AG09309 (cell line): ENCODE results near the gene TBC1D22A.

ENCODE experiments used
- DNase-seq: peaks from one replicate; pipeline ENCODE4 v3.0.0-alpha.2; 2010; ENCODE audit warnings: low read depth
- H3K4me3 ChIP-seq: 2 replicates; pipeline ENCODE4 v1.5.1; 2011; ENCODE audit warnings: mild to moderate bottlenecking, low read depth, low read length, moderate library complexity; ENCODE audit not compliant: control insufficient read depth
- TF ChIP-seq, protein P1 (sequence below): IDR thresholded peaks from 2 replicates; pipeline ENCODE4 v1.5.1; 2011; ENCODE audit warnings: mild to moderate bottlenecking, low read depth, low read length, inconsistent platforms; ENCODE audit not compliant: insufficient read depth, control insufficient read depth; ENCODE audit errors: missing control alignments

TBC1D22A gene

DNA sequence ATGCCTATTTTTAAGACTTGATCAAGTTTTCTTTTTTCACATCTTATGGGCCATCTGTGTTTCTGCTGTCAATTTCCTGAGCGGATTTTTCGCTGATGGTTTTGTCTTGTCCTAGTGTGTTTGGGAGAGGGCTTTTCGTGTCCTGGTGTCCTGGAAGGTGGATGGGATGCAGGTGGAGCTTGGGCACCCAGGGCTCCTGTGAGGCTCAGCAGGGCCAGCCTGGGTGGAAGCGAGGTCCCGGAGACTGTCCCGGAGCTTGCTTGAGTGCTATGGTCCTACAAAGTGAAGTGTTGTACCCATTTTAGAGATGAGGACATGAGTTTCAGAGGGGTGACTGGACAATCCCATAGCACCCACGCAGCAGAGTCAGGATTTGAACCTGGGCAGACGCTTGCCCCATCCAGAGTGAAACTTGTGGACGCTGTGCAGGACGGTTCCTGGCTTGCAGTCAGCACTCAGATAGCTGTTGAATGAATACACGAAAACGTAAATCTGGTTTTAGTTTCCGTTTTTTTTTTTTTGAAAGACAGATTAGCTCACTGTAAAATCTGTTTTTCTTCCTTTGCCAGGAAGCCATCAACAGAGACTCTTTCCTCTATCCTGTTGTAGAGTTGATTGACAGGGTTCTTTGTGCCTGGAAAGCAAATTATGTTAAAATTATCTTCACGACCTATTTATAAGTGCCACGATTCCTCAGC is 64.1 kb downstream of the TBC1D22A start:
- DNase-seq = no peak
- no peak overlapping the region for H3K4me3 ChIP-seq
- TF ChIP-seq, protein P1, sequence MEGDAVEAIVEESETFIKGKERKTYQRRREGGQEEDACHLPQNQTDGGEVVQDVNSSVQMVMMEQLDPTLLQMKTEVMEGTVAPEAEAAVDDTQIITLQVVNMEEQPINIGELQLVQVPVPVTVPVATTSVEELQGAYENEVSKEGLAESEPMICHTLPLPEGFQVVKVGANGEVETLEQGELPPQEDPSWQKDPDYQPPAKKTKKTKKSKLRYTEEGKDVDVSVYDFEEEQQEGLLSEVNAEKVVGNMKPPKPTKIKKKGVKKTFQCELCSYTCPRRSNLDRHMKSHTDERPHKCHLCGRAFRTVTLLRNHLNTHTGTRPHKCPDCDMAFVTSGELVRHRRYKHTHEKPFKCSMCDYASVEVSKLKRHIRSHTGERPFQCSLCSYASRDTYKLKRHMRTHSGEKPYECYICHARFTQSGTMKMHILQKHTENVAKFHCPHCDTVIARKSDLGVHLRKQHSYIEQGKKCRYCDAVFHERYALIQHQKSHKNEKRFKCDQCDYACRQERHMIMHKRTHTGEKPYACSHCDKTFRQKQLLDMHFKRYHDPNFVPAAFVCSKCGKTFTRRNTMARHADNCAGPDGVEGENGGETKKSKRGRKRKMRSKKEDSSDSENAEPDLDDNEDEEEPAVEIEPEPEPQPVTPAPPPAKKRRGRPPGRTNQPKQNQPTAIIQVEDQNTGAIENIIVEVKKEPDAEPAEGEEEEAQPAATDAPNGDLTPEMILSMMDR = no peak

DNA sequence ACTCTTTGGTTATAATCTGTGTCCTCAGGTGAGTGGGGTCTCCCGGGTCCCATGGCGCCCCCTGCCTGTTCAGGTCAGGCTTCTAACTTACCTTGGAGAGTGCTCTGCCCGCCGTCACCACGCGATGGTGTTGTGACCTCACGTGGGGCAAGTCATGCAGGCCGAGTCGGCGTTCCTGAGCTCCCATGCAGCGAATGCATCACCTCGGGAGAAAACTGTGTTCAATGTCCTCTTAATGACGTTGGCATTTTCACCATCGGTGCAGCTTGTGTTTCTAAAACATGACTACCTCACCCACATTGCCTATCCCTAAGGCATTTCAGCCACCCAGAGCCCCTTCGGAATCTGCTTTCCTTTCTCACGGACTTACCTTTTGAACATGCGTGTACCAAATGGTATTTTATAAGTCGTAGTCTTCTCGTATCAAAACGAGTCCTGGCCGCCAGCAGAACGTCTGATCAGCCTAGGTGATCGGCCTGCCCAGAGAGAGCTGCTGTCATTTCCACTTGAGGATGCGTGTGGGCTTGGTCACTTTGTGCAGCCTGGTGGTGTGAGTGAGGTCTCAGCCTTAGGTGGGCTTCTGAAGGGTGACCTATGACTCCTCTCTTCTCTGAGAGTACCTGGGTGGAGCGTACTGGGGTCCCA is 64.8 kb downstream of the TBC1D22A start:
- no peak for DNase-seq
- no peak overlapping the region for H3K4me3 ChIP-seq

DNA sequence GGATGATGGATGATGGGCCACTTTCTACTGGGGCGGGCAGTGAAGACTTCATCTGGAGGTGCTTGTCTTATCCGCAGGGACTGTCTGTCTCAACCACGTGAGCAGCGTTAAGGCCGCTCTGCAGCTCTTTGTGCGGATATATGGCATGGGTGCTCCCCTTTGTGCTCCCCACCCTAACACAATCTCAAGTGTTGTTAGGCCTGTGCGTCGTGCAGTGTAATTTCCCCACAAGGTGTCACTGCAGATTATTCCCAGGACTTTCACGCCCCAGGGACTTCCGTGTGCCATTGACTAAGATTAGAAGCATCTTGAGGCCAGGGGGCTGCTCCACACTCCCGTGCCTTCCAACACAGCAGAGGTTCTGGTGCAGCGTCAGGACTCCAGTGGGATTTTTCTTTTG is 65.3 kb downstream of the TBC1D22A start:
- TF ChIP-seq, protein P1 = peak; percentile 8
- no peak overlapping the region for H3K4me3 ChIP-seq

More for the DNA sequence above, 64.8 kb downstream of the TBC1D22A start:
- TF ChIP-seq, protein P1 = no peak

DNA sequence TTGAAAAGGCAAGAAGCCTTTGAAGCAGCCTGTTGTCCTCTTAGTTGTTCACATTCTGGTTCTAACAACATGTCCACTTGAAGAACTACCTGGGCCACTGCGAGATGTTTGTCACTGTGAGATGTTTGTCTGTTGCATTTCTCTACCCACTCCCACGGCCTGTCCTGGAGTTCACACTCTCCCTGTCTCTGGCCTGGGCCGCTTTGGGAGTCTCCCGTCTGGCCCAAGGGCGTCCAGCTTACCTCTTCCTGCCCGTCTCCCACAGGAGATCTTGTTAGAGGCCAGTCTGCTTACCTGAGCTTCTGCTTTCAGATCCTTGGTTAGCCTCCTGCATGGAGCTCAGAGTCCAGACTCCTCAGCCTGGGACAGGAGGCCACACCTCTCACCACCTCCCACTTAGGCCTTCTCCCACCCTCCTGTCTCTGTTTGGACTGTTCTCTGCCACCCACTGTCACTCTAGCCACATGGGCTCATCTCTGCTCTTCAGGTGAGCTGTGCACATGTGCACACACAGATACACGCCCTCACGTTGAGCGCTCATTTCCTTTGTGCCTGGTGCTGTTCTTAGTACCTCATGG is 66.0 kb downstream of the TBC1D22A start:
- no peak overlapping the region for H3K4me3 ChIP-seq
- TF ChIP-seq, protein P1 = no peak
- DNase-seq = no peak

More for the DNA sequence above, 65.3 kb downstream of the TBC1D22A start:
- no peak for DNase-seq

DNA sequence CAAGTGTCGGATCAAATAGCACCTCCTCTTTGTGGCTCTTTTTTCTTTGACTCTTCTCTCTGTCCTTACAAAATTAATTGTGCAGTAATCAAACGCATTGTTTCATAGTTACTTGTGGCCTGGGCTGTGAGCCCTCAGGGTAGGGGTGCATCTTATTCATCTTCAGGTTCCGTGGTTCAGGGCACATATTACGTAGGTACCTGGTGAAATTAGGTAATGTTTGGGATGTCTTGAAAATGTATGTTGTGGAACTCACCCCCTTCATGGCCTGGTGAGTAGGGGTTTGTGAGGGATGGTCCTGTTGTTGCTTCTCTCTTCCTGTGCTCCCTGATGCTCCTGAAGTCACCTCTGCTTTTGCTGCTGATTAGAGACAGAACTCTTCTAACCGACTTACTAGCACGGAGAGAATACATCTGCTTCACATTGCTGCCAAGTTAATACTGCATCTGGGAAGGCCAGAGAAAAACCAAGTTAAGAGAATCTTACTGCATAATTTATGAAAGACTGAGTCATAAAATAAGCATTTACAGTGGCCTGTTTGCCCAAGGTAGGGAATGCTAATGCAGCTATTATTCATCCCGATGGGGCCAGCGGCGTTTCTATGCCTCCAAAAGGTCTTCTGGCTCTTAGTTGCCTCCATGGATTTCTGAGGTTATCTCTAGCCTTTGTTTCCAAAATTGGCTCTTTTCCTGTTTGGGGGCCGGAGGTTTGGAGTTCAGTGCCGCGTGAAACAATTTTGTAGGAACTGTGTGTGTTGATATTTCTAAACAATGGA is 66.9 kb downstream of the TBC1D22A start:
- peak; percentile 85 for DNase-seq
- no peak overlapping the region for H3K4me3 ChIP-seq
- TF ChIP-seq, protein P1 = no peak

DNA sequence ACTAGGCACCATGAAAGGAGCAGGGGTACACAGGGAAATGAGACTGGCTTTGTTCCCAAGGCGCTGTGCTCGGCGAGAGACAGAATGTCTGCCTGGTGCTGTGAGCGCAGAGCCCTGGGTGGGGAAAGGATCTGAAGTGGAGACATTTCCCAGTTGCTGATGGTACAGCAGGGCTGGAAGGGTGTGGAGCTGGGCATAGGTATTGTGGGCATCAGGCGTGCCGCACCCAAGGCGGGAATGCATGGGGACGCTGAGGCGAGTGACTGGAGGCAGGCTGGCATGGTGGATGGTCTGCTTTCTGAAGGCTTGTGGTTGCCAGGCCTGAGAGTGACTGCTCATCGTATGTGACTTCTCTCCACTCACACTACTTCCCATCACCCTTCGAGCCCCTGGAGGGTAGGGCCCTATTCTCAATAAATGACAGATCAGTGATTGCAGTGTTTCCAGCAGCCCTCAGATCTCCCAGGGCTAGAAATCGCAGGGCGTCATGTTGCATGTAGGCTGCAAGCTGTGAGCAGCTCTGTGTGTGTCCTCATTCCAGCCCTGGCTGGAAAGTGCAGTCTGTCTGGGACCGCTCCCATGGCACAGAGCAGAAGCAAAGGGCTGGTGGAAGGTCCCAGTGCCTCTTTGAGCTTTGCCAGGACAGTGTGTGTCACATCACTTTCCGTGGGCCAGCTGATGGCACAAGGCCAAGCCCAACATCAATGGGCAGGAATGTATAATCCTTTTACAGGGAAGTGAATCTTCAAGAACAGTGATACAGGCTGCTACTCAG is 67.7 kb downstream of the TBC1D22A start:
- H3K4me3 ChIP-seq = no peak overlapping the region

More for the DNA sequence above, 67.7 kb downstream of the TBC1D22A start:
- DNase-seq = no peak
- TF ChIP-seq, protein P1 = no peak
